Stimulated activated CD8-positive, alpha-beta memory T cell treated with anti-CD3 and anti-CD28 coated beads, Interleukin-2, amount 100 ng/mL, for 48 hours (primary cell): ENCODE data around the gene KLHL18.
"Not testable (repeated sequence)": the region's sequence is repeated elsewhere in the genome, so short reads cannot be mapped to it uniquely, and the experiment has no call there.

ENCODE experiments used
- DNase-seq, 2 donors: peaks; one replicate each; pipeline ENCODE4 v3.0.0-alpha.2; 2020; ENCODE audit warnings: low read depth in 2 of 2

KLHL18 gene

DNA sequence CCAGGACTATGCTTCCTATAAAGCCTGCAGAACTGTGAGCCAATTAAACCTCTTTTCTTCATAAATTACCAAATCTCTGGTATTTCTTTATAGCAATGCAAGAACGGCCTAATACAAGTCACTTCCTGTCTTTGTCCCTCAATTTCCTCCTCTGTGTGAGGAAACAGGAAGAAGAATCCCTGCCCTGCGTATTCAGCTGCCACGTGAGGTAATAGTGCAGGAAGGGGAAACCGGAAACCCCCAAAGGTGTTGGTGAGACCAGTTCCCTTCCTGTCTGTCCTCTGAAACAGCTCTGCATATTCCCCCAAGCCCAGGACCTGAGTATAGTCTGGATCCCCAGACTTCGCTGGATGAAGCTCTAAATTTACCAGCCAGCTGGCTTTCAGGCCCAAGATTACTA lies 80.0 kb downstream of the KLHL18 start:
- DNase-seq: no peak

DNA sequence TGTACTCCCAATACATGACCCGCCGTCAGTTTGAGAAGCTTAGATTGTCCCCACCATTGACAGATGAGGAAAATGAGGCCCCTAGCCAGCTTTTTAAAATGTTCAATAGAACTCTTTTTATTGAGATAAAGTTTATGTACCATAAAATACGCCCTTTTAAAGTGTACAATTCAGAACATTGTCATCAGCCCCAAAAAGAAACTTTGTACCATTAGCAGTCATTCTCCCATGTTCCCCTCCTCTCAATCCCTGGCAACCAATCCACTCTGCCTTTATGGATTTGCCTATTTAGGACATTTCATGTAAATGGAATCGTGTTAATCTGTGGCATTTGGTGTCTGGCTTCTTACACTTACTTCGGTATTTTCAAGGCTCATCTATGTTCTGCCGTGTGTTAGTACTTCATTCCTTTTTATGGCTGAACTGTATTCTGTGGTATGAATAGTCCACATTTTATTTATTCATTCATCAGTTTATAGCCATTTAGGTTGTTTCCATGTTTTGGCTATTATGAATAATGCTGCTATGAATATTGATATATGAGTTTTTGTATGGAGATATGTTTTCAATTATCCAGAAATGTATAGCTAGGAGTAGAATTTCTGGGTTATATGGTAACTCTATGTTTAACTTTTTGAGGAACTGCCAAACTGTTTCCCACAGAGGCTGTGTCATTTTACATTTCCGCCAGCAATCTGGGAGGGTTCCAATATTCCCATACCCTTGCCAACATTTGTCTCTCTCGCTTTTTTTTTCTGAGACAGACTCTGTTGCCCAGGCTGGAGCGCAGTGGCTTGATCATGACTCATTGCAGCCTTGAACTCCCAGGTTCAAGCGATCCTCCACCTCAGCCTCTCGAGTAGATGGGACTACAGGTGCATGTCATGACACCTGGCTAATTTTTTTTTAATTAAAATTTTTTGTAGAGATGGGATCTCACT lies 82.7 kb downstream of the KLHL18 start:
- no peak for DNase-seq

DNA sequence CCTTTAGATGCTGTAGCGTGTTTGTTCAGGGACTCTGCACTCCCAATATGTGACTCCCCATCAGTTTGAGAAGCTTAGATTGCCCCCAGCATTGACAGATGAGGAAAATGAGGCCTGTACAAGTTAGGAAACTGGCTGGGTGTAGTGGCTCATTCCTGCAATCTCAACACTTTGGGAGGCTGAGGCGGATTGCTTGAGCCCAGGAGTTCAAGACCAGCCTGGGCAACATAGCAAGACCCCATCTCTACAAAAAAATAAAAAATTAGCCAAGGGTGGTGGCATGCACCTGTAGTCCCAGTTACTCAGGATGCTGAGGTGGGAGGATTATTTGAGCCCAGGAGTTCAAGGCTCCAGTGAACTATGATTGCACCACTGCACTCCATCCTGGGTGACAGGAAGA lies 84.1 kb downstream of the KLHL18 start:
- DNase-seq: no peak

DNA sequence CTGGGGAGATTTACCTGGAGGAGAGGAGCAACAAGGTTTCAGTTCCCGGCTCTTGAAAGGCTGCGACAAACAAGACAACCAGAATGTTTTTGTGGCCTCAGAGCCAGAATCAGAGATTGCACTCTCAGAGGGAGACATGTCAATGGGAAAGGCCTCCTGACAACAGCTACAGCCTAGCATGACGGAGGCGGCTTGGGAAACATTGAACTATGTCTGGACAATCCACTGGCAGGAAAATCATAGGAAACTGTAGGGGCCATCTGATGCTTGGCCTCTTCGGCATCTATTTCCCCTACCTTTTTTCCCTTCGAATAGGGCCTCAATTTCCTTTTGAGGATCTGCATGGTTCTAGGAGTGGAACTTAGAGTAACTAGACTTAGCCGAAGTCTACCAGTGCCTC lies 84.9 kb downstream of the KLHL18 start:
- DNase-seq: no peak

DNA sequence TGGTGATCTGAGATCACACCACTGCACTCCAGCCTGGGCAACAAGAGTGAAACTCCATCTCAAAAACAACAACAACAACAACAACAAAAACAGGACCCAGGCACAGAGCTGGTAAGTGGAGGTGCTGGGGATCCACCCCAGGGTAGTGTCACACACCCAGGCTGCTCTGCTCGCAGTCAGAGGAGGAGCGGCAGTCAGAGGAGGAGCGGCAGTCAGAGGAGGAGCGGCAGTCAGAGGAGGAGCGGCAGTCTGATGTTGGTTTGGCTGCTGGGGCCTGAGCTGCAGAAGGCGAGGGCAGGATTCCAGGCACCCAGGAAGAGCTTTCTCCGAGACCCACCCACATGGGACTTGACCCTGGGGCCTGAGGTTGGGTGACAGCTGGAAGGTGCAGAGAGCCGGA lies 87.3 kb downstream of the KLHL18 start:
- not testable (repeated sequence) for DNase-seq

DNA sequence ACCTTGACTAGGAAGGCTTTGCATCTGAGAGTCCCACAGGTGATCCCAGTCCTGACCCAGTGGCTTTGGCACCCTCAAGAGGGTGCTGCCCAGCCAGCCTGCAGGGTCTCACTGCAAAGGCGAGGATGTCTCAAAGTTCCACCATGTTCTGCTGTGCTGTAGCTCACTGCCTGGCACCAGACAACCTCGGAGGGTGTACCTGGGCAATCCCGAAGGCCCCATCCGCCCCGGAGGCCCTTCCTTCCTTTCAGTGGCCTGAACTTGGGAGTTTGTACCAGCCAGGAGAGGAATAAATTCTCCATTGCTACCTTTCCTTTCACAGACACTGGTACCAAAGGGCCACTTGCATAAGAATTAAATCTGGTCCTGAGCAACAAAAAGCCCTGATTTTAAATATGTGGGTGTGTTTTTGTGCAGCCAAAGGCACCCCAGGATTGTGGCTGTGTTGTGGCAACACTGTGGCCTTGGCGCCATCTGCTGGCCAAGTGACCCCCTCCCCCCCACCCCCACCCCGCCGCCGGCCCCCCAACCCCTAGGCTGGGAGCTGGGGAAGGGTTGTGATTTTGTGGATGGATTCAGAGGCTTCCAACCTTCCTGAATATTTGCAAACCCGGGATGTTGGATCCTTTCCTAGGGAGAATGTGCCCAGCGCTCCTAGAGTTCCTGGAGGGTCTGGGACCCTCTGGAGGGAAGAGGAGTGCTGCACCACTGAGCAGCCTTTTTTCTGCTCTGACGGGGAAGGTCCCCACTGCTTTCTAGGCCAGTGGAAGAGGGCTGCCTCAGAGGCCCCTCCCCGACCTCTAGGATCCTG lies 88.3 kb downstream of the KLHL18 start:
- no peak for DNase-seq

DNA sequence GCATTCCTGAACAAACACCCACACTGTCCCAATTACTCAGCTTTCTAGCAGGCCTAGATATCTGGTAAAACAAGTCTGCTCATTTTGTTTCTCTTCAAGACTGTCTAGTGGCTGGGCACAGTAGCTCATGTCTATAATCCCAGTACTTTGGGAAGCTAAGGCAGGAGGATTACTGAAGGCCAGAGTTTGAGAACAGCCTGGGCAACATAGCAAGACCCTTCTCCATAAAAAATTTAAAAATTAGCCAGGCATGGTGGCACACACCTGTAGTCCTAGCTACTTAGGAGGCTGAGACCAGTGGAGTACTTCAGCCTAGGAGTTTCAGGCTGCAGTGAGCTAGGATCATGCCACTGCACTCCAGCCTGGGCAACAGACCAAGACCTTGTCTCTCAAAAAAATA lies 91.8 kb downstream of the KLHL18 start:
- DNase-seq: no peak

DNA sequence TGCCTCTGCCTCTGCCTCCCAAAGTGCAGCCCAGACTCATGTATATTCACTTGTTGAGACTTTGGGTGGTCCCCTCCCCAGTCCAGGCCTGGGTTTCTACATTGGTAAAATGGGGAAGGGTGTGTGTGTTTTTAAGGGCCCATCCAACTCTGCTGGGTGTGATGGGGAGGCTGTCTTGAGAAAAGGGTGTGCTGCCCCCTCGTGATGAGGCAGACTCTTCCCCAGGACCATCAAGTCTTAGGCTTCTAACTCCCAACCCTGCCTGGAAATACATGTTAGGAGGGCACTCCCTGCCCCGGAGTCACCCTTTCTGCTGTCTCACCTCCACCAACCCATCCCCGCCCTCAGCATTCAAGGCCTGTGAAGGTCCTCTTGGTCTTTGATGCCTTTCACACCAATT lies 93.6 kb downstream of the KLHL18 start:
- DNase-seq: no peak

DNA sequence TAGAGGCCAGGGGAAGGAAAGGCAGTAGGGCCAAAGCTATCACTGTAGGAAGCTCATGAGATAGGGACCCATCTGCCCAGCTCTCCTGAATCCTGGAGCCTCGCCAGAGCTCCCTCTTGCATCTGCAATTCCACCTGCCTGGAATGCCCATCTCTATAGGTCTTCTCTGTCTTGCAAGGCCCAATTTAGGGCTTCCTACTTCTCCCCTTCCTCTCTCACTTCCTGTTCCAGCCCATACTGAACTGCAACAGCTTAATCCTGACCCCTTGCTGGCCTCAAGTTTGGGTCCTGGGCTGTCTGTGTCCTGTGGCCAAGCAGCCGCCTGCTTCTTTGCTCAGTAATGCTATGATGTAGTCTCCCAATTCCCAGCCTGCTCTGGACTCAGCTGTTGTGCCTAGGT lies 94.4 kb downstream of the KLHL18 start:
- DNase-seq: no peak

DNA sequence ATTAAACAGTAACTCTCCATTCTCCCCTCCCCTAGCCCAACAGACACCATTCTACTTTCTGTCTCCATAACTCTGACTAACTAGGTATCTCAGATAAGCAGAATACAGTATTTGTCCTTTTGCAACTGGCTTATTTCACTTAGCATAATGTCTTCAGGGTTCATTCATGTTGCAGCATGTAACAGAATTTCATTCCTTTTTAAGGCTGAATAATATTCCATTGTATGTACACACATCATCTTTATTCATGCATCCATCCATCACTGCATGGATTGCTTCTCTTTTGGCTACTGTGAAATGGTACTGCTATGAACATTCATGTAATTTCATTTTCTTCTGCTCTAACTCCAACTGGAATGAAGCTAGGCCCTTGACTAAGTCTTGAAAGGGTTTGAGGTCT lies 96.1 kb downstream of the KLHL18 start:
- no peak for DNase-seq

DNA sequence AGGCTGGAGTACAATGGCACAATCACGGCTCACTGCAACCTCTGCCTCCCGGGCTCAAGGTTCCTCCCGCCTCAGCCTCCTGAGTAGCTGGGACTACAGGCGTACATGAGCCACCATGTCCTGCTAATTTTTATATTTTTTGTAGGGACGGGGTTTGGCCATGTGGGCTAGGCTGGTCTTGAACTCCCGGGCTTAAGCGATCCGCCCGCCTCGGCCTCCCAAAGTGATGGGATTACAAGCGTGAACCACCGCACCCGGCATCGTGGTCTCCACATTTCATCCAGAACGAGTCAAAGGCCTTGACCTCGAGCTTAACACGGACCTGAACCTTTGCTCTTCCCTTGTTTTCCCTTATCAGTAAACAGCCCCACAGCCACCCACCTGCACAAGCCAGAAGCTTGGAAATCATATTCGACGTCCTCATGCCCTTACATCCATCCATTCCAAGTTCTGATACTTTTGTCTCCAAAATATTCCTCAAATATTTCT lies 96.7 kb downstream of the KLHL18 start:
- no peak for DNase-seq

DNA sequence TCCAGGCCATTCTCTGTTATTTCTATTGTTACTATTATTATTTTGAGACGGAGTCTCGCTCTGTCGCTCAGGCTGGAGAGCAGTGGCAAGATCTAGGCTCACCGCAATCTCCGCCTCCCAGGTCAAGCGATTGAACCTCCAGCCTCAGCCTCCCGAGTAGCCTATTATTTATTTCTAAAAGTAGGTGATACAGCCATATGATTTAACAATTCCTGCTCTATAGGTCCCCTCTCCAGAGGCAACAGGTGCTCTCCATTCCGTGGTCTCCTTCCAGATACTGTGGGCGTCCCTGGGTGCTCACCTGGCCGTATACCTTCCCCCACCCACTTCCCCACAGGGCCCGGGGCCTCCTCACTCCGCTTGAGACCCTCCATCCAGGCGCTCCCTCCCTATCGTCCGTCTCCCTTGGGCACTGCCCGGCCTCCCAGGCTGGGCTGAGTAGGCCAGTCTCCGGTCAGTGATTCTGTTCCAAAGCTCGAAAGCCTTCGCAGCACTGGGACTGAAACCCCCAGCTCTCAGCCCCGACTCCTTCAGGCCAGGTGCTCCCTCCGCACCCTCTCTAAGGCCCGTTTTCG lies 97.4 kb downstream of the KLHL18 start:
- DNase-seq: no peak

DNA sequence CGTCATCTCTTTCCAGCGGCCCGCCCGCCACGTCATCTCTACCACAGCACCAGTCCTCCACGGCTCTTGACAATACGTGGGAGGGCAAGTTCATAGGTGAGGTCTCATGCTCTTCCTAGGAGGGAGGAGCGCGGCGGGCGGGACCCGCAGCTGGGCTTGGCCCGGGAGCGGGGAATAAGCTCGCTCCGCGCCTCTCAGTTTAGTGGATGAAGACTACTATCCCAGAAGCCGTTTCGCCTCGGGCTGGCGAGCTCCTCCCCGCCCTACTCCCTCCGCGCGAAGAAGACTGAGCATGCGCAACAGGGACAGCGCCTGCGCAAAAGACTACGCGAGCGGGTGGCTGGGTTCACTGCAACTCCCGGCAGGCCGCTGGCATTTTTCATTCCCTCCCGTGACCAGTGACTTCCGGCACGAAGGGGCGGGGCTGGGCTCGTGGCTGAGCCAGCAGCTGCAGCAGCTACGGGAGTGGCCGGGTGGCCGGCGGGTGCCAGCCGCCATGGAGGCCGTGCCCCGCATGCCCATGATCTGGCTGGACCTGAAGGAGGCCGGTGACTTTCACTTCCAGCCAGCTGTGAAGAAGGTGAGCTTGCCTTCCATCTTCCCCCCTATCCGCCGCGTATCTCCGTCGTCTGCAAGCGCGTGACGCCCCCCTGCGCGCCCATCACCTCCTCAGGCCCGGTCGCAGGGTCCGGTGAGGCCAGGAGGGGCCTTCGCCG lies 98.0 kb downstream of the KLHL18 start, which contains the start of gene PTPN23:
PTPN23 (plus strand) TSS at position 421 of the 716 bp plus-strand sequence; CDS start at position 497, 76 bp downstream.
- DNase-seq: peak; percentile 97

DNA sequence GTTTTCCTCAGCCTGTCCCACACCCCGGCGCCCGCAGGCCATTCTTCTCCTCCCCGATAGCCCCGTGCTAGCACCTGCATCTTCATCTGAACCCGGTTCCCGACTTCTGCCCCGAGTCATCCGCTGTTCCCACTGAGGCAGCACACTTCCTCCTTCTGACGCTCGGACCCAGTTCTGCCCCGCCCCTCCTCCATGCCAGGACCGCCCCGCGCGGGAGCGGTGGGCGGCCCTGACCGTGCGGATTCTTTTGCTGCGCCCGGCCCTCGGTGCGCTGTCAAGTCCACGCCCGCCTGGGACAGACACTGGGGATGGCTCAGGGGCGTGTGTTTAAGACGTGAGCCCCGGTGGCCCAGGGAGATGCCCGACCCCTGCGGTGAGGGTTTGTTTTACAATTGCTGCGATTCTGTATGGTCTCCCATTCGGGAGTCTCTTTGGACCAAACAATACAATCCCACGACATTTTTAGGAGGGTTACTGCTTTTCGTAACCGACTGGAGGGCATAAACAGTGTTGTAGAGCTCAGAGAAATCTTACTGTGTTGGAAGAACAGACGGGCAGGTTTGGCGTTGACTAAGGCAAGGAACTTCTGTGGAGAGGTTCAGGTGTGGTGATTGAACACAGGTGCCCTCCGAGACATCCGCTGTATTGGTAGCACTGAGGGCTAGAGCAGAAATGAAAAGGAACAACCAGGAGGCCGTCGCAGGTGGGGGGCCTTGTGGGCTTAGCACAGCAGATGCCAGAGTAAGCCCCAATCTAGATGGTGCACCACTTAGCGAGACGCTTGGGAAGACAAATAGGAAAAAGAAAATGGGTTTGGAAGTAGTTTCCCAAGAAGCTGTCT lies 98.8 kb downstream of the KLHL18 start:
- DNase-seq: peak; percentile 82 to 86

DNA sequence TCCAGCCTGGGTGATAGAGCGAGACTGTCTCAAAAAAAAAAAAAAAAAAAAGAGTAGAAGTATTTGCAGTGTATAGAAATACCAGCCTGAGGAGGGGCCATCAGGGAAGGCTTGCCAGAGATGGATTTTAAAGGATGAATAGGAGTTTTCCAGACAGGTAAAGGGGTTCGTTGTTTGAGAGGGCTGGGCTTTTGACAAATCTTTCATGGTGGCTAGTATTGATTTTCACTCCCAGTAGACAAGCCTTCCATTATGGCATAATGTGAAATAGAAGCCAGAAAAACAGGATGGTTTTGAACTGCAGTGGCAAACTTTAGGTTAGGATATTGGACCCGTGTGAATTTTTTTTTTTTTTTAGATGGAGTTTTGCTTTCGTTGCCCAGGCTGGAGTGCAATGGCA lies 101.7 kb downstream of the KLHL18 start:
- DNase-seq: no peak

DNA sequence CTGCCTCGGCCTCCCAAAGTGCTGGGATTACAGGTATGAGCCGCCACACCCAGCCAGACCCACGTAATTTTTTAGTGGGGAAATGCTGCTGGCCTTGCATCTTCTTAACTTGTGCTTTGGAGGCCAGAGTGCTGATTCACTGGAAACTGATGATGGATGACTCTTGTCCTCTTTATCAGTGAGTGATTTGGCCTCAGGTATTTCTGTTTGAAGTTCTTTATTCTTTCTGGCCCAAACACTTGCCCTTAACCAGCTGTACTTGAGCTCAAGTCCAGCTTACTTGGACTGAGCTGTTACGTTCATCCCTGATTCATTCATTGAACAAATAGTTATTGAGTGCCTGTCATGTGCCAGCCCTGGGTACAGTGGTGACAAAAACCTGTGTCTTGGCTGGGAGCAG lies 102.3 kb downstream of the KLHL18 start:
- DNase-seq: no peak

DNA sequence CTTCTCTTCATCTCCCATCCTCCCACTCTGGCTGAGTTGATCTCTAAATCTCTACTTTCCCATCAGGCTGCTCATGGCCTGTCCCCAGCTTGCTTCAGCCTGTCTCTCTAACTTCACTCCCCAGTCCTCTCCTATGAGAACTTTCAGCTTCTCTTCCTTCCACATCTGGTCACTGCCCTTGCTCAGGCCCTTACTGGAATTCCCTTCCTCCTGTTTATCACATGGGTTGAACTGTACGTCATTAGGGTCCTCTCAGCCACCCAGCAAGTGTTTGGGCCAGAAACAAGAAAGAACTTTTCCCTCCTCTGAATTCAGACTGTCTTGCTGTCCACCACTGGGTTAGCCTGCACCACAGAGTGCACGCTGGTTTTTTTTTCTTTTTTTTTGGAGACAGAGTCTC lies 103.1 kb downstream of the KLHL18 start:
- no peak for DNase-seq

DNA sequence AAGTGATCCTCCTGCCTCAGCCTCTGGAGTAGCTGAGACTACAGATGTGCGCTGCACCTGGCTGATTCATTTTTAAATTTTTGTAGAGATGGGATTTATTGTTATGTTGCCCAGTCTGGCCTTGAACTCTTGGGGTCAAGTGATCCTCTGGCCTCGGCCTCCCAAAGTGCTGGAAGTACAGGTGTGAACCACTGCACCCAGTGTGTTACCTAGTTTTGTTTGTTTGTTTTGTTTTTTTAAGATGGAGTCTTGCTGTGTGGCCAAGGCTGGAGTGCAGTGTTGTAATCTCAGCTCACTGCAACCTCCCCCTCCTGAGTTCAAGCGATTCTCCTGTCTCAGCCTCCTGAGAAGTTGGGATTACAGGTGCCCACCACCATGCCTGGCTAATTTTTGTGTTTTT lies 110.2 kb downstream of the KLHL18 start:
- no peak for DNase-seq

DNA sequence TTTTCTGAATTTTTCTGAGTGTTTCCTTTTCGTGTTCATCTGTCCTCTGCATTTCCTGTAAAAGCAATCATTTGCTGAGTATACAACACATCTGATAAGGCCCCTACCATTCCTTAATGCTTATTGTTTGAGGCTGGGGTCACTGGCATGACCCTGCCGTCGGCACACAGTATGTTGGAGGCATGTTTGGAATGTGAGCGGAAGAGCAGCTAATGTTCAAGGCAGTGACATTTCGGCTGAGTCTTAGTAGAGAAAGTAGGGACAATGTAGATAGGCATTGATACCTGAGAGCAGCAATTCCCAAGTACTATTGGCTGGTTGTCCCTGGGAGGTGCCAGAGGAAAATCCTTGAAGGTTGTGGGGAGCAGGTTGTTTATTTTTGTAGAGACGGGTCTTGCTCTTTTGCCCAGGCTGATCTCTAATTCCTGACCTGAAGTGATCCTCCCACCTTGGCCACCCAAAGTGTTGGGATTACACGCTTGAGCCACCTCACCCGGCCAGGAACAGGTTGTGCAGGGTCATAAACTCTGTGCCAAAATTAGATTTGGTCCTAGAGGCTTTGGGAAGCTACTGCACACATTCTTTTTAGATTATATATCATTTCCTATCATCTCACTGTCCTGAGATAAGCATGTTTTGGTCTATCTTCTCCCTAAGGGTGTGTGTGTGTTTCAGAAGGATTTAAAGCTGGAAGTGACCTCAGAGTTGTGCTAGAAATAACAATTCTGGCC lies 111.6 kb downstream of the KLHL18 start:
- no peak for DNase-seq

DNA sequence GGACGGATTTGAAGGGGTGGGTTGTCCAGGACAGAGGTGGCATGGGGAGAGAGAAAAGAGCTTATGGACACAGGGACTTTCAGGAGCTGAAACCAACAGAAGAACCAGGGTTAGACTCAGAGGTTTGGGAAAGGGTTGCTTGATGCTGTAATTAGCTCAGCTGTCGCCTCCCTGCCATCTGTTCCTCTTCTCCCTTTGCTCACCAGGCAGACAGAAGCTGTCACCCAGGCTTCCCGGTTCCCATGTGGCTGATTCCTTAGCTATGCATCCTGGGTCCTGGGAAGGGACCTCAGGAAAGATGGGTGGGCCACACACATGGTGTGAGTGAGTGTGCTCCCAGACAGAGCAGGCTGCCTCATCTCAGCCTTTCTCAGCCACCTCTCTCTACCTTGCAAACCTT lies 112.1 kb downstream of the KLHL18 start:
- DNase-seq: no peak
